Upper lobe of left lung (tissue), 4 donors: ENCODE data around the gene P2RX3.

Experiments used
- POLR2A ChIP-seq, 4 donors: fragments of 450-650 bp; IDR thresholded peaks; one replicate each; pipeline ENCODE4 v1.5.1; 2016 to 2017; ENCODE audit warnings: antibody characterized with exemption in 4 of 4, mild to moderate bottlenecking in 2 of 4
- POLR2AphosphoS5 ChIP-seq, 2 donors: sonication (generic); formaldehyde crosslinking; IDR thresholded peaks; one replicate each; pipeline ENCODE4 v1.5.1; 2017; ENCODE audit warnings: antibody characterized with exemption in 2 of 2
- TF ChIP-seq, protein P1 (sequence below), 6 experiments: fragments of 450-650 bp in 4 of 6; fragments of 200-600 bp in 2 of 6; sonication (generic) in 2 of 6; IDR thresholded peaks; one replicate each; pipeline ENCODE4 v1.5.1; 2016 to 2019; ENCODE audit warnings: antibody characterized with exemption in 6 of 6

DNA sequence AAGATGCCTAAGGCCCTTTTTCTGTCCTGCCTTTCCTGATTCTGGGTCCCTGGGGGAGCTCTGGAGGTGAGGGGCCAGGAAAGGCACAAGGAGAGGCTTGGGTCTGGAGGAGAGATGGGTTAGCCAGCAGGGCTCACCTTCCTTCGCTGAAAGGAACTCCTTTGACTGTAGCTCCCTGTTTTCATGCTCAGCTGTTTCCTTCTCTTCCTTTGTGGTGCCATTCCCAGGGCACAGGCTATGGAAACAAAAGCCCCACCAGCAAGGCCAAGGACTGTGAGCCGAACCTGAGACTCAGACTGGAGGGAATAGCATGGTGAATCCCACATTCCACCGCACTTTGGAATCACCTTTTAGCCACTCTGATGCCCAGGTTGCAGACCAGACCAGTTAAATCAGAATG is 78.3 kb downstream of the P2RX3 start:
- TF ChIP-seq, protein P1, sequence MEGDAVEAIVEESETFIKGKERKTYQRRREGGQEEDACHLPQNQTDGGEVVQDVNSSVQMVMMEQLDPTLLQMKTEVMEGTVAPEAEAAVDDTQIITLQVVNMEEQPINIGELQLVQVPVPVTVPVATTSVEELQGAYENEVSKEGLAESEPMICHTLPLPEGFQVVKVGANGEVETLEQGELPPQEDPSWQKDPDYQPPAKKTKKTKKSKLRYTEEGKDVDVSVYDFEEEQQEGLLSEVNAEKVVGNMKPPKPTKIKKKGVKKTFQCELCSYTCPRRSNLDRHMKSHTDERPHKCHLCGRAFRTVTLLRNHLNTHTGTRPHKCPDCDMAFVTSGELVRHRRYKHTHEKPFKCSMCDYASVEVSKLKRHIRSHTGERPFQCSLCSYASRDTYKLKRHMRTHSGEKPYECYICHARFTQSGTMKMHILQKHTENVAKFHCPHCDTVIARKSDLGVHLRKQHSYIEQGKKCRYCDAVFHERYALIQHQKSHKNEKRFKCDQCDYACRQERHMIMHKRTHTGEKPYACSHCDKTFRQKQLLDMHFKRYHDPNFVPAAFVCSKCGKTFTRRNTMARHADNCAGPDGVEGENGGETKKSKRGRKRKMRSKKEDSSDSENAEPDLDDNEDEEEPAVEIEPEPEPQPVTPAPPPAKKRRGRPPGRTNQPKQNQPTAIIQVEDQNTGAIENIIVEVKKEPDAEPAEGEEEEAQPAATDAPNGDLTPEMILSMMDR (IDR thresholded peaks at IDR 0.05) = no peak
- TF ChIP-seq POLR2A (IDR thresholded peaks at IDR 0.05) (no peak), POLR2AphosphoS5 (IDR thresholded peaks at IDR 0.05) (no peak)
